ENCODE data around the gene PLIN1.

The PLIN1 gene

GRCh38 chr15:89628806-89629715 lies 50.1 kb downstream of the PLIN1 start:
- DNase-seq (ENCODE audit: low read depth in 2 of 3, low spot score in 1 of 3): no peak

GRCh38 chr15:89628301-89628700 lies 50.9 kb downstream of the PLIN1 start:
- no peak for DNase-seq (ENCODE audit: low read depth in 2 of 3, low spot score in 1 of 3)

GRCh38 chr15:89627256-89627970 lies 51.8 kb downstream of the PLIN1 start:
- DNase-seq (ENCODE audit: low read depth in 2 of 3, low spot score in 1 of 3): no peak

GRCh38 chr15:89625716-89626115 lies 53.5 kb downstream of the PLIN1 start:
- no peak for DNase-seq (ENCODE audit: low read depth in 2 of 3, low spot score in 1 of 3)

- no peak for DNase-seq (ENCODE audit: low read depth in 2 of 3, low spot score in 1 of 3)
These were observed 56.0 kb downstream of the PLIN1 start for GRCh38 chr15:89623165-89623564.

- no peak for DNase-seq (ENCODE audit: low read depth in 2 of 3, low spot score in 1 of 3)
These were observed 57.6 kb downstream of the PLIN1 start for GRCh38 chr15:89621547-89621946.

- DNase-seq (ENCODE audit: low read depth in 2 of 3, low spot score in 1 of 3): no peak
These were observed 62.9 kb downstream of the PLIN1 start for GRCh38 chr15:89616228-89616627.

GRCh38 chr15:89615135-89615534 lies 64.0 kb downstream of the PLIN1 start:
- no peak for DNase-seq (ENCODE audit: low read depth in 2 of 3, low spot score in 1 of 3)
